PFSK-1 (cell line): ENCODE data around the gene KCNMB2.

Source experiments
- FOXP2 ChIP-seq: optimal IDR thresholded peaks from 2 replicates; pipeline ENCODE3; 2011; ENCODE audit warnings: borderline replicate concordance, control low read depth, inconsistent platforms; ENCODE audit not compliant: insufficient read depth; ENCODE audit errors: extremely low read length, extremely low read depth
- POLR2AphosphoS5 ChIP-seq: IDR thresholded peaks from 2 replicates; pipeline ENCODE4 v1.6.1; 2012; ENCODE audit warnings: low read depth, mild to moderate bottlenecking, control low read depth, low read length, moderate library complexity
- SIN3A ChIP-seq: IDR thresholded peaks from 2 replicates; pipeline ENCODE4 v1.6.1; 2012; ENCODE audit warnings: mild to moderate bottlenecking, low read length, moderate library complexity, borderline replicate concordance; ENCODE audit not compliant: insufficient read depth
- TAF1 ChIP-seq: IDR thresholded peaks from 2 replicates; pipeline ENCODE4 v1.6.1; 2012; ENCODE audit warnings: low read length, control low read depth, borderline replicate concordance; ENCODE audit not compliant: insufficient read depth
- TF ChIP-seq, protein P1 (sequence below), 2 experiments: IDR thresholded peaks; 2 replicates each; pipeline versions ENCODE4 v1.6.1 to v1.8.0; 2011 to 2012; ENCODE audit warnings: low read depth in 2 of 2, low read length in 2 of 2, control low read depth in 1 of 2, inconsistent platforms in 1 of 2, mild to moderate bottlenecking in 1 of 2, moderate library complexity in 1 of 2; ENCODE audit not compliant: insufficient read depth in 1 of 2

KCNMB2 gene

DNA sequence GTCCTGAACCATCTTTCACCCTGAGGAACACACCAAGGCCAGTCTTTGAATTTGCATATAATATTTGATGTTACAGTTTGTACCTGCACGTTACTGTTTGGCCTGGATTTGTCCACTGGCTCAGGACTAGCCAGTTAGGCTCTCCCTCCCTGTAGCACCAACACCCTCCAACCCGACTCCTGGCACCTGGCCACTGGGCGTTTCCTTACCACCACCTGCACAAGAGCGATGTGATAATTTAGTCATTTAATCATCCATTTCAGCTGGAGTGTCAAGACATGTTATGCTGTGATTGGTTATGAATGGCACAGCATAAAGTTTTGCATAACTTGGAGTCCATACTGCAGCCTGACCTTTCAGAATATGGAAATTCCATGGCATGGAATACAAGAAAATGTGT, 242.4 kb downstream of the KCNMB2 start:
- TF ChIP-seq SIN3A = no peak
- TF ChIP-seq, protein P1, sequence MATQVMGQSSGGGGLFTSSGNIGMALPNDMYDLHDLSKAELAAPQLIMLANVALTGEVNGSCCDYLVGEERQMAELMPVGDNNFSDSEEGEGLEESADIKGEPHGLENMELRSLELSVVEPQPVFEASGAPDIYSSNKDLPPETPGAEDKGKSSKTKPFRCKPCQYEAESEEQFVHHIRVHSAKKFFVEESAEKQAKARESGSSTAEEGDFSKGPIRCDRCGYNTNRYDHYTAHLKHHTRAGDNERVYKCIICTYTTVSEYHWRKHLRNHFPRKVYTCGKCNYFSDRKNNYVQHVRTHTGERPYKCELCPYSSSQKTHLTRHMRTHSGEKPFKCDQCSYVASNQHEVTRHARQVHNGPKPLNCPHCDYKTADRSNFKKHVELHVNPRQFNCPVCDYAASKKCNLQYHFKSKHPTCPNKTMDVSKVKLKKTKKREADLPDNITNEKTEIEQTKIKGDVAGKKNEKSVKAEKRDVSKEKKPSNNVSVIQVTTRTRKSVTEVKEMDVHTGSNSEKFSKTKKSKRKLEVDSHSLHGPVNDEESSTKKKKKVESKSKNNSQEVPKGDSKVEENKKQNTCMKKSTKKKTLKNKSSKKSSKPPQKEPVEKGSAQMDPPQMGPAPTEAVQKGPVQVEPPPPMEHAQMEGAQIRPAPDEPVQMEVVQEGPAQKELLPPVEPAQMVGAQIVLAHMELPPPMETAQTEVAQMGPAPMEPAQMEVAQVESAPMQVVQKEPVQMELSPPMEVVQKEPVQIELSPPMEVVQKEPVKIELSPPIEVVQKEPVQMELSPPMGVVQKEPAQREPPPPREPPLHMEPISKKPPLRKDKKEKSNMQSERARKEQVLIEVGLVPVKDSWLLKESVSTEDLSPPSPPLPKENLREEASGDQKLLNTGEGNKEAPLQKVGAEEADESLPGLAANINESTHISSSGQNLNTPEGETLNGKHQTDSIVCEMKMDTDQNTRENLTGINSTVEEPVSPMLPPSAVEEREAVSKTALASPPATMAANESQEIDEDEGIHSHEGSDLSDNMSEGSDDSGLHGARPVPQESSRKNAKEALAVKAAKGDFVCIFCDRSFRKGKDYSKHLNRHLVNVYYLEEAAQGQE (IDR thresholded peaks at IDR 0.05; ENCODE audit: insufficient read depth in 1 of 2, low read depth in 2 of 2, low read length in 2 of 2) = no peak

- TF ChIP-seq SIN3A (no peak), TAF1 (no peak), POLR2AphosphoS5 (no peak), FOXP2 (no peak)
- TF ChIP-seq, protein P1 (IDR thresholded peaks at IDR 0.05; ENCODE audit: insufficient read depth in 1 of 2, low read depth in 2 of 2, low read length in 2 of 2) = no peak
Measured at GRCh38 chr3:178785961-178786360, 249.7 kb downstream of the KCNMB2 start.

DNA sequence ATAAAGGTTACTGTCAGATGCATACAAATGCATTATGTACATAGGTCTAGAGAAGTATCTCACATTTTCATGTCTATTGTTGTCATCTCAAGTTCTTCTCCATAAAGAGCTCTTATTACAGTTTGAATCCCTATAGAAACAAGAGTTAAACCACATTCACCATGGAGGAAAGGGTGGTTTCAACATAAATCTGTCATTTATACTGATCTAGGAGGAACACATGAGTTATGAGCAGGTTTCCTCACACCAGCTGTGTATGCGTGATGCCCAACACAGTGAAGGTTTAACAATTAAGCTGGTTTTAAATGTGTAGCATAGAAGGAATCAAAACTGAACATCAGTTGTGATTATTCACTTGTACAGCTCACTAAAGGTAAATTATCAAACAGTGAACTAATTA, 251.7 kb downstream of the KCNMB2 start:
- TF ChIP-seq TAF1 (no peak), SIN3A (no peak), POLR2AphosphoS5 (no peak), FOXP2 (no peak)
- TF ChIP-seq, protein P1 (IDR thresholded peaks at IDR 0.05; ENCODE audit: insufficient read depth in 1 of 2, low read depth in 2 of 2, low read length in 2 of 2) = no peak

DNA sequence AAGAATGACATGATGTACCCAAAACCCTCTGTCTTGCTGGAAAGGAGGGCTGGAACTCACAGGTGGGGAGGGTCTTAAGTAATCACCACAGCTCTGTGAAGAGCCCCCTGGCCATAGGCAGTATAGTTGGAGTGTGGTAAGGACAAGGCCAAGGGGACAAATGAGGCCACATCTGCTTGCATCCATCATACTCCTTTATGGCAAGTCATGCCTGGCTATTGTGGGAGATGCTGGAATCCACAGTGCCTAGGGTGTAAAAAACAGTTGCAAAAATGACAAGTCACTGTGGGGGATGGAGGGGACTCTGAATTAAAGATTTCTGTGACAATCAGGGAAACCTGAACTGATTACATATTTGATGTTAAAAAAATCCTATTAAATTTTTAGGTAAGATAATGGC, 258.5 kb downstream of the KCNMB2 start:
- TF ChIP-seq FOXP2 (no peak), SIN3A (no peak), TAF1 (no peak)
- TF ChIP-seq, protein P1 (IDR thresholded peaks at IDR 0.05; ENCODE audit: insufficient read depth in 1 of 2, low read depth in 2 of 2, low read length in 2 of 2) = no peak

DNA sequence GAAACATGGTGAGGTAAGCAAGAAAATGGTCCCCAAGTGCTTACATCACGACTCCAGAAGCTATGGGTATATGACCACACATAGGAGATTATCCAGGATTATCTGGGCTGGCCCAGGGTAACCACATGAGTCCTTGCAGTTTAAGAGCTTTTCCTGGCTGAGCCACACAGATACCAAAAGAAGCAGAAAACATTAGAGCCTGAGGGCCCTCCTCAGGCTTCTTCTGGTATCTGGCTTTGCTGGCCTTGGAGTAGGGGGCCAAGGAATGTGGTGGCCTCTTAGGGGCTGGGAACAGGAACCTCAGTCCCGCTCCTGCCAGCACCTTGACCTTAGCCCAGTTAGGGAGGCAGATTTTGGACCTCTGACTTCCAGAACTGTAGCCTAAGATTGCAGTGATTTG, 259.1 kb downstream of the KCNMB2 start:
- TF ChIP-seq SIN3A (no peak), TAF1 (no peak), POLR2AphosphoS5 (no peak), FOXP2 (no peak)
- TF ChIP-seq, protein P1 (IDR thresholded peaks at IDR 0.05; ENCODE audit: insufficient read depth in 1 of 2, low read depth in 2 of 2, low read length in 2 of 2) = no peak
